DMS79 (cell line): ENCODE results near the gene SYT8.

Experiments used
- DNase-seq: peaks from one replicate; lab custom pipeline; 2025; lab: John Stamatoyannopoulos, UW

SYT8 gene

DNA sequence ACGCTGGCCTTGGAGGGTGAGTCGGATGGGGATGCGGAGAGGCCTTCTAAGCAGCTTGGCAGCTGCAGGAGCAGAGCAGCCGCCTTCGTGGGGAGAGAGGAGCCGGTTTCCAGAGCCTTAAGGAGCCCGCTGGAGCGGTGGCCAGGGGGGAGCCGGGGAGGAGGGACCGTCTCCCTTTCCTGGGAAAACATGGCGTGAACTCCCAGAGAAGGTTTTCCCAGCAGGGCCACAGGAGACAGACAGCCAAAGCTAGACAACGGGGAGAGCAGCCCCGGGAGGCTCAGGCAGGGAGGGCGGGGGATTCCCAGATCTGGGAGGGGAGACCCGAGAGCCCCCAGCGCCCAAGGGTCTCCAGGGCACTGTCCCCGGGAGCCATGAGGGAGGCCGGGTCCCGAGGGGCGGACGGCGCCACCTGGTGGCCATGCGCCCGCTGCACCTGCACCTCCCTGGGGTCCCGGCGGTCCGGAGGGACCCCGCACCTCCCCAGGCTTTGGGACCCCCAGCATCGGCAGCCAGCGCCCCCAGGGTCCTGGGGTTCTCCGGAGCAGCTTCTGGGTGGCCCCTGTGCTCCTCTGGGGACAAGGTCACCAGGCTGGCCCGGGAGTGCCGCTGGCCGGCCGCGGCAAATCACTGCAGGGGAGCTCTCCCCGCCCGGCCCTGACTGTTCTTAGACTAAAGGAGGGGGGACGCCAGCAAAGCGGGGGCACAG lies 2.4 kb upstream of the SYT8 start:
- DNase-seq = no peak

DNA sequence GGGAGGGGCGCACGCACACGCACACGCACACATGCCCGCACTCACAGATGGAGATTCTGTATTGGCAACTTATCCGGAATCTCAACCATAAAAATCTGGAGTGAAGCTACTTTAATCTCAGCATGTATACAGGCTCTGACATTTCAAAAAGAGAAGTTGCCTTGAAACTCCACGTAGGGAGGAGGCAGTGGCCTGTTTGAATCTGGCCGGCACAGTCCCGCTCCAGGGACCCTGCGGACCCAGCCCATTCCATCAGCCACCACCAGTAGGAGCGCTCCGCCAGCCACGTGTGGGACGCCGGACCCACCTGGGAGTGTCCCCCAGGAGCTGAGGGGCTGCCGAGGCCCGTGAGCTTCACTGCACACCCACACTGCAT lies 1.9 kb upstream of the SYT8 start:
- DNase-seq = no peak

DNA sequence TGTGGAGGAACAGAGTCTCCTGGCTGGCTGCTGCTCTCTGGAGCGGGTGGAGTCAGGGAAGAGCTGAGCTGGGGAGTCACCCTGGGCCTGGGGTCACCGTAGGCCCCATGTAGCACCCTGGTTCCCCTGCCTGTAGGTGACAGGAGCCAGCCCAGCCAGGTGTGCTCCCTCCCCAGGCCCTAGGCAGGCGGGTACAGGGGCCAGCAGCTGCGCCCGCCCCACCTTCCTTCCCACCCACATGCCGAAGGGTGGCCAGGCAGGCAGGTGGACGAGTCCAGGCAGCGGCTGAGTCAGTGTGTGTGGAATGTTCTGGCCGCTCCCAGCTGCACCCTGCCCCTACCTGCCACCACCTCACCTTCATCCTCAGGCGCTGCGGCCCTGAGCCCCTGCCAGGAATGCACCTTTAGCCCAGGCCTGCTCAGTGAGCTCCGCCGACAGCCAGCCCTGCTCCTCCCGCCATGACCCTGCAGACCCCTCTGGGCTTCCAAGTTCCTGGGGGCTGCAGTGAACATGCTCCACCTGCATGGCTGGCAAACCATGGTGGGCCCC lies 654 bp upstream of the SYT8 start:
- DNase-seq = no peak

DNA sequence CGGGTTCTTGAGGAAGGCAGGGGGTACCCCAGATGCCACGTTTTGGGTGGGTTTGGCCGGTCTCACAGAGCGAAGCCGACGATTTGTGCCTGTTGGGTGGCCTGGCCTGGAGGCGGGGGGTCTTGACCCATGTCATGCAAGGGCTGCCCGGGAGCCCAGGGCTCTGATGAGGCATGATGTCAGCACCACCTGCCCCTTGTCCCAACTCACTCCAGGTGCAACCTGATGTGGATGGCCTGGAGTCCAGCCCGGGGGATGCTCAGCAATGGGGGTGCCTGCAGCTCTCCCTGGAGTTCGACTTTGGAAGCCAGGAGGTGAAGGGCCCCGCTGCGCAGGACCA lies 851 bp downstream of the SYT8 start:
- no peak for DNase-seq

DNA sequence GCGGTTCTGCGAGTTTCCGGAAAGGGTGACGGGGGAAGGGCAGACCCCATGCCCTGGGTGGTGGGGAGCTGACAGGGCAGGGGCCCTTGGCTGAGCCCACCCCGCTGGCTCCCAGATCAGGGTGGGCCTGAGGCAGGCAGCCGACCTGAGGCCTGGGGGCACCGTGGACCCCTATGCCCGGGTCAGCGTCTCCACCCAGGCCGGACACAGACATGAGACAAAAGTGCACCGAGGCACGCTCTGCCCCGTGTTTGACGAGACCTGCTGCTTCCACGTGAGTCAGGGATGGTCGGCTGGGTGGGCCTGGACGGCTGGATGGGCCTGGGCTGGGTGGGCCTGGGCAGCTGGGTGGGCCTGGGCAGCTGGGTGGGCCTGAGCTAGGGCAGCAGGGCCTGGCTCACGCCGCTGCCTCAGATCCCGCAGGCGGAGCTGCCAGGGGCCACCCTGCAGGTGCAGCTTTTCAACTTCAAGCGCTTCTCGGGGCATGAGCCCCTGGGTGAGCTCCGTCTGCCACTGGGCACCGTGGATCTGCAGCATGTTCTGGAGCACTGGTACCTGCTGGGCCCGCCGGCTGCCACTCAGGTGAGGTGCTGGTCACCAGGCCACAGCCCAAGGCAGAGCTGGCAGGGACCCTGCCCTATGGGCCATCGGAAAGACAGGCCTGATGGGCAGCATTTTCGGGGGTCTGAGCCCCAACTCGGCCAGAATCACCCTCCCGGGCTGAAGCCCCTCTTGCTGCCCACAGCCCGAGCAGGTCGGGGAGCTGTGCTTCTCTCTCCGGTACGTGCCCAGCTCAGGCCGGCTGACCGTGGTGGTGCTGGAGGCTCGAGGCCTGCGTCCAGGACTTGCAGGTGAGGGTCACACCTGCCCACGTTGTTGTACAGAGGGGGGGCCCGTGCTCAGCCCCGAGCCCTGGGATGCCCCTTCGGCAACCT lies 1.5 kb downstream of the SYT8 start:
- no peak for DNase-seq

DNA sequence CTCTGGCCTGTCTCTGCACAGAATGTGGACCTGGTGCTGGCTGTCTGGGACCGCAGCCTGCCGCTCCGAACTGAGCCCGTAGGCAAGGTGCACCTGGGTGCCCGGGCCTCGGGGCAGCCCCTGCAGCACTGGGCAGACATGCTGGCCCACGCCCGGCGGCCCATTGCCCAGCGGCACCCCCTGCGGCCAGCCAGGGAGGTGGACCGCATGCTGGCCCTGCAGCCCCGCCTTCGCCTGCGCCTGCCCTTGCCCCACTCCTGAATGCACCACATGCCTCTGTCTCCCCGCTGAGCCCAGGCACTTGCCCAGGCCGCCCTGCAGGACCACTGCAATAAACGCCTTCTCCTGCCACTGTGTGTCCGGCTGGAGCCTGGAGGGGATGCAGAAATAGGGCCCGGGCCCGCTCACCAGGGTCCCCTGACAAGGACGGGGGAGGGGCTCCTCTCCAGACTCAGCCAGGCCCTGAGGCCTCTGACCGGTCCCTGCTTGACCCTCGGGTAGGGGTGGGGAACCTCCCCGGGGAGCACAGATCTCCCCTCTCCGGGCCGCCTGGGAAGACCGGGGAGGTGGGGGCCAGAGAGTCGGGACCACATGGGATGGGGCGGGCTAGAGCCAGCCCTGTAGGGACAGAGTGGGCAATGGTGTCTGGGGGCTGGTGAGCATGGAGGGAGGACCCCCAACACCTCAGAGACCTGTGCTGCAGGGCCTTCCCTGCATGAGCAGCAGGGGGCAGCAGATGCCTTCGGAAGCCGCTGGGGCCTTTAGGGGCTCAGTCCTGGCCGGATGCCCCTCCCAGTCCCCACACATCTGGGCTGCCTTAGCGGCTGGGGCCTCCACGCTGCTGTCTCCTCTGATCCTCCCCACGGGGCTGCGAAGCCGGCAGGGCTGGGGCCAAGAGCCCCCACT lies 2.6 kb downstream of the SYT8 start:
- no peak for DNase-seq

DNA sequence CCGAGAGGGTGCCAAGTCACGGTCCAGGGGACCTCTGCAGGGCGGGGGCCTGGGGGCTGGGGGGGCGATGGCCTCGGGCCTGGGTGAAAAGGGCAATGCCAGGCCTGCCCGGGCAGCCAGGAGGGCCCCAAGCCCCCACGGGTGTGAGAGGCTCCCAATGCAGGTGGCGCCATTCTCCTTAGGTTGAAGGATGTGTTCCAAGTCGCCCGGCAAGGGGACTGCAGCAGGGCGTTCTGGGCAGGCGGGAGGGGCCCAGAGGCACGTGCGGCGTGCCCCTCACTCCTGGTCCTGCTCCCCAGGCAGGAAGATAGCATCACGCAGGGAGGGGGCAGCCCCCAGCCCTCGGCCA lies 3.3 kb downstream of the SYT8 start:
- DNase-seq = no peak

DNA sequence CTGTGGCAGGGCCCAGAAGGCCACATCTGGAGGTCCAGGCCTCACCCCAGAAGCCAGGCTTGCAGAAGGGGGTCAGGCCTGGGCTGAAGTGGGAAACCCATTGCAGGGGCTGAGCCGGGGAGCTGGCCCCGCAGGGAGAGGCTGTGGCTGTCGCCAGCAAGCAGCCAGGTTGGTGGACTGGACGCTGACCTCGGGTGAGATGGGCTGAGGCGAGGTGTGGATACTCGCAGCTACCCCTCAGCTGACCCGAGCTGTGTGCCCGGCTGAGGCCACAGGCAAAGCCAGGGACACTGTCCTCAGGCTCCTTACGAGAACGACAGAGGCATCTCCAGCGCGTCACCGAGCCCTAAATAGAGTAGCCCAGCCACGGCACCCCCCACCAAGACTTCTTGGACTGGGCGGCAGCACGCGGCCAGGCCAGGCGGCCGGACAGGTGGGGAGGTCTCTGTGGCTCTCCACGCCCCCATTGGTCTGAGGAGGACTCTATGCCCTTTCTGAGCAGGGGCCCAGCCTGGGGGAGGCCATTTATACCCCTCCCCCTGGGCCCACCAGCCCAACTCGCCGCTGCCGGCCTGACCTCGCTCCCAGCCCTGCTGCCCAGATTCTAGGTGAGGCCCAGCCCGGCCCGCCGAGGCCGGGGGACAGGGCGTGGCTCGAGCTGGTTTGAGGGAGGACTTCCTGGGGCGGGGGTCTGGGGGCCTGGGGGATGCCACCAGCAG lies 3.8 kb downstream of the SYT8 start, which contains the start of gene TNNI2:
Gene TNNI2, plus strand, starts transcription at position 556 of the 719 bp plus-strand sequence. CDS start 716 bp downstream, outside the sequence.
- no peak for DNase-seq

DNA sequence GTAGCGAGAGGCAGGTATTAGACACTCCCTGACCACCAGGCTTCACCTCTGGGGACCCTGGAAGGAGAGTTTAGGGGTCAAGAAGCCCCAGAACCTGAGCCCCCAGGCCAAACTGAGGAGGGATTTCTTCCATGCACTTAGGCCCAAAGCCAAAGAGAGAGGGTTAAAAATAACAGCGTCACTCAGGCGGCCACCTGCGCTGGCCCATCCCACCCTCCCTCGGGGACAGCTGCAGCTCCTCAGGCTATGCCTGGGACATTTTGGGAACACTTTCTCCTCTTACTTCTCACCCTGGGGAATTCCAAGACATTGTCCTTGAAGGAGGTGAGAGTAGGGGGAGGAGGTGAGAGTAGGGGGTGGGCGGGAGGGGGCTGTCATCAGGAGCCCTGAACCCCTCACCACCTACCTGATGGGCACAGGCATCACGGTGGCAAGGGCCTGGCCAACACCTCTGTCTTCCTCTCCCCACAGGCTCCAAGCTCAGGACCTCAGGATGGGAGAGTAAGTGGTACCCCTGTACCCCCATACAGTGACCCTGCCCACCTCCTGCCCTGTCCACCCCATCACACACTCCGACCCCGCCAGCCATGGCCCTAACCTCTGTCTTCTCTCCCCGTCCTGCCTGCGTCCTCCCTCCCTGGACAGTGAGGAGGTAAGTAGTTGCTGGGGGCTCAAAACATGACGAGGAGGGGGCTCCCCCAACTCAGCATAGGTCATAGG lies 4.6 kb downstream of the SYT8 start:
- DNase-seq = no peak

DNA sequence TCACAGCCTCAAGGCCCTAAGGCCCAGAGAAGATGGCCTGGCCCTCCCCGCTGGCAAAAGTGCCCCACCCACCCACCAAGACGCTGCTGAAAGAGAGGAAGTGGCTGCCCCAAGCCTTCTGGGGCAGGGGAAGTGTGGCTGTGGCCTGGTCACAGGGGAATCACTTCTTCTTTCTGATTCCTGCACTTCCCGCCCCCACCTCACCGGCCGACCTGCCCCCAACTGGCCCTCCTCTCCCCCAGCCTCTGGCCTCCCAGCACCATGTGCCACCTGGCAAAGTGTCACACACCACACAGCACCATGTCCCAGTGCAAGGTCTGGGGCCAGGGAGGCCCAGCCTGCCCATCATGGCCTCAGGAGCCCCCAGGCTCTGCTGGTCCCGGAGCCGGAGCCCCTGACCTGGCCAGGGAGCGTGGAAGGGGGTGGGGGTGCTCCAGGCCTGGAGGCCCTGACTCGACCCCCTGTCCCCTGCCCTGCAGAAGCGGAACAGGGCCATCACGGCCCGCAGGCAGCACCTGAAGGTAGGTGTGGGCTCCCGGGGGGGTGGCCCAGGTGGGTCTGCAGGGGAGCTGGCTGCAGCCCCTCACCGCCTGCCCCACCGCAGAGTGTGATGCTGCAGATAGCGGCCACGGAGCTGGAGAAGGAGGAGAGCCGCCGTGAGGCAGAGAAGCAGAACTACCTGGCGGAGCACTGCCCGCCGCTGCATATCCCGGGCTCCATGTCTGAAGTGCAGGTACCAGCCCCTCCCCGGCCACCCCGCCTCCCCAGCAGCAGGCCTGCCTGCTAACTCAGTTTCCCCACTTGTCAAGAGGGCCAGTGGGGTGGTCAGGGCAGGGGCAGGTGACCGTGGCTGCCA lies 5.4 kb downstream of the SYT8 start:
- DNase-seq = no peak

DNA sequence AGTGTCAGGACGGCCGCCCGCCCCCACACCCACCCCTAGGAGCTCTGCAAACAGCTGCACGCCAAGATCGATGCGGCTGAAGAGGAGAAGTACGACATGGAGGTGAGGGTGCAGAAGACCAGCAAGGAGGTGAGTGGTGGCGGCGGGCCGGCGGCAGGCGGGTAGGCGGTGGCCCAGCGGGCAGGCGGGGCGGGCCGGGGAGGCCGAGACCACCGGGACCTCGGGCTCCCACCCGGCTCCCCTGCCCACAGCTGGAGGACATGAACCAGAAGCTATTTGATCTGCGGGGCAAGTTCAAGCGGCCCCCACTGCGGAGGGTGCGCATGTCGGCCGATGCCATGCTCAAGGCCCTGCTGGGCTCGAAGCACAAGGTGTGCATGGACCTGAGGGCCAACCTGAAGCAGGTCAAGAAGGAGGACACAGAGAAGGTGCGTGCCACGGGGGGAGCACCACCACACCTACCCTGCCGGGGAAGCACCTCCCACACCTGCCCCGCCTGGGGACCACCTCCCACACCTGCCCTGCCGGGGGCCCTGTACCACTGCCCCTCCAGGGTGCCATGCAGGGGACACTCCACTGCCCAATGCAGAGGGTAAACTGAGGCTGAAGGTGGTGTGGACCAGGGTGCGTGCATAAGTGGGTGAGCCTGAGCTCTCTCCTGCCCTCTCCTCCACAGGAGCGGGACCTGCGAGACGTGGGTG lies 6.1 kb downstream of the SYT8 start:
- no peak for DNase-seq

DNA sequence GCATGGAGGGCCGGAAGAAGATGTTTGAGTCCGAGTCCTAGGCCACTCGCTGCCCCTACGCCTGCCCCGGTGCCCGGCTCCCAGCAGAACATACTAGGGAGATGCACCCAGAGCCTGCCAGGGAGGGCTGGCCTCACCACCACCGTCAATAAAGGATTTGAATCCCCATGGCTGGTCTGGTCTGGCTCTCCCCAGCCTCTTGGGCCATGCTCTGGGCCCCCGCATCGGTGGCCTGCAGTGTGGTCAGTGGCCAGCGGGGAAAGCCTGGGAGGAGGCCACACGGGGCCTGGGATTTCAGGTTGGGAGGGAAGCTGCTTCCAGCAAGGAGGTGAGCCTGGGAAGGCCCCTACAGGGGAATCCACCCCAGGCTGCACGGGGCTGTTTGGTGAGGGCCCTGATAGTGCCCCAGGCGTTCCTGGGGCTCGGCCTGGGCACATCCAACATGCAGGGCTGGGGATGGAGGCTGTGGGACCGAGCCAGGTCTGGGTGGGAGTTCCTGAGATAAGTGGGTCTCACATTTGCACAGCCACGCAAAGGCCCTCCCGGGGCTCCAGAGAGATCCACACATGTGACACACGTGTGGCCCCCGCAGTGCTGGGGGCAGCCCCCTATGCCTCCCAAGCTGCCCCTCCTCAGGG lies 6.8 kb downstream of the SYT8 start:
- DNase-seq = no peak

DNA sequence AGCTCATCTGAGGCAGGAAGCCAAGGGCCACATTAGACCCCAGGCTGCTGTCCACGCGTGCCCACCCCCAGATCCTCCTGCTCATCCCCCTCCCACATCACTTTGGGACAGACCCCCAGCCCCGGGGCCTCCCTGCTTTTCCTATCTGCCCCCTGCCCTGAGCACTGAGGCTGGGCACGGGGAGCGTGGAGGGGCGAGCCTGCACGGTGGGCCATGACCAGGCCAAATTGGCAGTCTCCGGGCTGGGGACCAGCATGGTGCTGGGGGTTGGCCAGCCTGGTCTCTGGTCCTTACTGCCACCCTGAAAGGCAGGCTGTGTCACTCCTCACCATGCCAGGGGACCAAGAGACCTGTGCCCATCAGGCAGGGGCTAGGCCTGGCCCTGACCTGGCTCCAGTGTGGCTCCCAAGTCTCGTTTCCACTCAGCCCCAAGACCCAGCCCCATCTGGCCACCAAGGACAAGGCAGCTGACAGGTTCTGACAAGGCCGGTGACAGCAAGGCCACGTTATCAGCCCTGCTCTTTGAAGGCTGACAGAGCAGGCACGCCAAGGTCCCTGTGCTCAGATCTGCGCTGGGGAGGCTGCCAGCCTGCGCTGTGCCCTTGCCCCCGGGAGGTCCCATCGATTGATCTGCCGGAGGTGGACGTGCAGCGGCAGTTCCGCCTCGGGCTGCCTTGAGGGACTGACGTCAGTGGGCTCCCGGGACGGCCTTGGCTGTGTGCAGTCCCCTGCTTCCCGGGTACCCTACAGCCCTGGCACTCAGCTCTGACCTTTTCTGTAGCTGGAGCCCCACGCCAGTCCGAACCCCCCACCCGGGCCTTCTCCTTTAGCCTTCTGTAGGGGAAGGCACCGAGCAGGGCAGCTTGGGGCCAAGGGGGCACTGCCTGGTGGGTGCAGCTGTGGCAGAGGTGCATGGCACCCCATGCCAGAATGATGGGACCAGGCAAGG lies 7.6 kb downstream of the SYT8 start:
- DNase-seq = no peak

DNA sequence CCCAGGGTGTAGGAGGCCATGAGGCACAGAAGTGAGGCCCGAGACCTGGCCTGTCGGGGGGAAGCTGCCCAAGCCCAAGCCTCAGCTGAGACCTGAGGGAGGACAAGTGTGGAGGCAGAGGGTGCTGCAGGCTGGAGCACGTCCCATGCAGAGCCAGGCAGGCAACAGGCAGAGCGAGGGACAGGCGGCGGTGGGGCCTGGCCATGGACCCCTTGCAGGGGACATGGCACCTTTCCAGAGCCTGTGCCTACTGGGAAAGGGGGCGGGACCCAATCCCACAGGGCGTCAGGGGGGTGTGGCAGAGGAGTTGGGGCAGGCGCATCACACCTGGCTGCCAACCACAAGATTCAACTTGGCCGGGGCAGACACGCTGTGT lies 8.3 kb downstream of the SYT8 start:
- no peak for DNase-seq

DNA sequence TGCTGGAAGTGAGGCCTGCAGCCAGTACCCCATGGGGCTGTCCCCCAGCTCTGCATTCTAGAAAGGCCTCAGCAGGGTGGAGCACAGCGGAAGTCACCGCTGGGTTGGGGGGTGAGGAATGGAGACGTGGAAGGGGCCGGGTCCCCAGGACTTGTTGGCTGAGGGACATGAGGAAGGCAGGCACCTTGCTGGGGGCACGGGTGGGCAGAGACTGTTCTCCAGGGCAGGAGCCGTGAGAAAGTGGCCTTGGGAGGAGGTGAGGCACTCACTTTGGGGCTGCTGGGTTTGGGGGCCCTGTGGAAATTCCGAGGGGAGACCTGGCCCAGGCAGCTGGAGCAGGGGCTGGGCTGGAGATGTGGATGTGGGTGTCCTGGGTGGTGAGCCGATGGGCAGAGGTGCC lies 9.0 kb downstream of the SYT8 start:
- no peak for DNase-seq

DNA sequence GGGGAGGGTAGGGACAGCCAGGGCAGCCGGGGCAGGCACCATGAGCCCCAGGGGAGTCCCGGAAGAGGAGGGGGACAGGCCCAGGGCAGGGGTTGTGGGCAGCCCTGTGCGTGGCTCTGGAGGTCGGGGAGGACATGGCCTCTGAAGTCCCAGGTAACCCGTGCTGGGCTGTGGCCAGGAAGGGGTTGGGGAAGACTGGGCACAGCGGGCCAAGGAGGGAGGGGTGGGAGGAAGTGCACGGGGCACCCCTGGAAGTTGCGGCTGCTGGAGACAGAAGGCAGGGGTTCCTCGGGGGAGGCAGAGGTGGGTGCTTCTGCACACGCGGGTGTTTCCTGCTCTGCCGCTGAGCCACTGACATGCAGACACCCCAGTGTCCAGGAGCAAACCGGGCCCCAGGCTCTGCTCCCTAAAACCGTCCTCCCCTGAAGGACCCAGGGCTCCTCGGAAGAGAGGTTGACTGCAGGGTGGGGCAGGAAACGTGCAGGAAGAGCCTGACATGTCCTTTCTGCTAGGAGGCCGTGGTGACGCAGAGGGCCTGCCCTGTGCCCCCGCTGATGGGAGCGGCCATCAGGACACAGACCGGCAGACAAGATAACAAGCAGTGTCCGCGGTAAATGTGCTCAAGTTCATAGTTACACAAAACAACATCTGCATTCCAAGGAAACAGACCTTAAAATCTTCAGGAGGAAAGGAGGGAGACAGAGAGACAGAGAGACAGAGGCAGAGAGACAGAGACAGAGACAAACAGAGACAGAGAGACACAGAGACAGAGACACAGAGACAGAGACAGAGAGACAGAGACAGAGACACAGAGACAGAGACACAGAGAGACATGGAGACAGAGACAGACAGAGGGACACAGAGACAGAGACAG lies 9.7 kb downstream of the SYT8 start:
- no peak for DNase-seq

DNA sequence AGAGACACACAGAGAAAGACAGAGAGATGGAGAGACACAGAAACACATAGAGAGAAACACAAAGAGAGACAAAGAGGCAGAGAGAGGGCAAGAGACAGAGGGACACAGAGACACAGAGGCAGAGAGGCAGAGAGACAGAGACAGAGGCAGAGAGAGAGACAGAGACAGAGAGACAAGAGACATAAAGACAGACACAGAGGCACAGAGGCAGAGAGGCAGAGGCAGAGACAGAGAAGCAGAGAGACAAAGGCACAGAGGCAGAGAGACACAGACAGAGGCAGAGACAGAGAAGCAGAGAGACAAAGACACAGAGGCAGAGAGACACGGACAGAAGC lies 10.3 kb downstream of the SYT8 start:
- DNase-seq = no peak
